GM06990 (cell line): ENCODE data around the gene TPCN1.

ENCODE experiments used
- DNase-seq: peaks from one replicate; pipeline ENCODE4 v3.0.0-alpha.2; 2011; ENCODE audit not compliant: insufficient read length; ENCODE audit errors: extremely low read depth
- H3K27me3 ChIP-seq: replicated peaks from 2 replicates; pipeline ENCODE4 v1.6.0; 2011; ENCODE audit warnings: low read length; ENCODE audit not compliant: control insufficient read depth, insufficient read depth
- H3K36me3 ChIP-seq: 2 replicates; pipeline ENCODE4 v1.5.1; 2011; ENCODE audit warnings: low read length; ENCODE audit not compliant: control insufficient read depth, insufficient read depth
- H3K4me3 ChIP-seq: replicated peaks from 2 replicates; pipeline ENCODE4 v1.5.1; 2011; ENCODE audit warnings: low read depth, mild to moderate bottlenecking, control low read depth, low read length
- CTCF ChIP-seq: IDR thresholded peaks from 2 replicates; pipeline ENCODE4 v1.5.1; 2011; ENCODE audit warnings: low read length, control low read depth, mild to moderate bottlenecking, inconsistent platforms; ENCODE audit not compliant: insufficient read depth, poor library complexity, severe bottlenecking

Gene TPCN1

DNA sequence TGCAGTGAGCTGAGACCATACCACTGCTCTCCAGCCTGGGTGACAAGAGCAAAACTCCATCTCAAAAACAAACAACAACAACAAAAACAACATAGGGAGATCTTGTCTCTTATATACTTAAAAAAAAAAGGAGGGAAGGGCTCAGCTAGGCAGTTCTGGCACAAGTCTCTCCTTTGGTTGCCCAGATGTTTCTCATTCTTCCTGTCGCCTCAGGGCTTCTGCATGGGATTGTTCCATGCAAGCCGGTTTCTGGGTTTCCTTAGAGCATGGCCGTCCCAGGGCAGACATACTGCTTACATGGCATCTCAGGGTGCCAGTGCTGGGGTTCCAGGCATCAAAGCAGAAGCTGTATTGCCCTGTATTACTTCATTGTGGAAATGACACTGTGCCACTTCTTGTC, 118.8 kb downstream of the TPCN1 start:
- Histone ChIP-seq H3K27me3 (no peaks in the 10 kb centered on the region), H3K36me3 (no peaks in the 10 kb centered on the region), H3K4me3 (no peak overlapping the region)
- no peak for DNase-seq
- no peak for TF ChIP-seq CTCF

GRCh38 chr12:113341535-113341934, 120.3 kb downstream of the TPCN1 start:
- H3K4me3 ChIP-seq = no peak overlapping the region
- H3K36me3 ChIP-seq = no peaks in the 10 kb centered on the region
- H3K27me3 ChIP-seq = no peaks in the 10 kb centered on the region
- no peak for DNase-seq
- TF ChIP-seq CTCF = no peak

- H3K27me3 ChIP-seq = no peaks in the 10 kb centered on the region; the same call in 1 of the 2 replicates
- no peak for TF ChIP-seq CTCF
- no peaks in the 10 kb centered on the region for H3K36me3 ChIP-seq
Observed at GRCh38 chr12:113345318-113345717, 124.1 kb downstream of the TPCN1 start.

GRCh38 chr12:113346353-113346752, 125.1 kb downstream of the TPCN1 start:
- DNase-seq = no peak
- Histone ChIP-seq H3K27me3 (no peaks in the 10 kb centered on the region; the same call in 1 of the 2 replicates), H3K4me3 (no peak overlapping the region), H3K36me3 (no peaks in the 10 kb centered on the region)
- TF ChIP-seq CTCF = no peak

More at GRCh38 chr12:113345318-113345717, 124.1 kb downstream of the TPCN1 start:
- DNase-seq = no peak
- no peak overlapping the region for H3K4me3 ChIP-seq

DNA sequence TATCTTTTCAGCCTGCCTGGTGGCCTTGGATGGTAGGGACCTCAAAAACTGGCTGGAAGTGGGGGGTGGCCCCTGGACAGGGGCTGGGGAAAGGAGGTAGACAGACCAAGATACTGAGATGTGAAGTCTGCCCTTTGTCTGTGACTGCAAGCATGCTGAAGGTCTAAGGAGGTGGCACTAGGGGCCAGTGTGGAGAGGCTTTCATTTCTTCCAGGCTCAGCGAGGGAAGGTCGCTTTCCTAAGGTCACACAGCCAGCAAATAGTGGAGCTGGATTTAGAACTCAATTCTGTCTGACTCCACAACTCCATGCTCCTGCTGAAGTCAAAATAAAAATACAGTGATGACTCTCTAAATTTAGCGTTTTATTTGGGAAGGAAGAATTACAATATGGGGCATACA, 125.8 kb downstream of the TPCN1 start:
- TF ChIP-seq CTCF = no peak
- H3K36me3 ChIP-seq = no peaks in the 10 kb centered on the region
- H3K27me3 ChIP-seq = no peaks in the 10 kb centered on the region; the same call in none of the 2 replicates
- no peak for DNase-seq
- no peak overlapping the region for H3K4me3 ChIP-seq

- Histone ChIP-seq H3K4me3 (no peak overlapping the region), H3K36me3 (no peaks in the 10 kb centered on the region), H3K27me3 (no peaks in the 10 kb centered on the region; the same call in none of the 2 replicates)
- no peak for TF ChIP-seq CTCF
- DNase-seq = no peak
Observed at GRCh38 chr12:113347892-113348291, 126.6 kb downstream of the TPCN1 start.
